HG03575 (cell line): Measurements from ENCODE around the gene PCDHGA6.
"Not testable (repeated sequence)": the region's sequence is repeated elsewhere in the genome, so short reads cannot be mapped to it uniquely, and the experiment has no call there.

ENCODE experiments used
- ATAC-seq: cut with Tn5 transposase; IDR thresholded peaks from one replicate; pipeline ENCODE4 v1.9.1; 2021; ENCODE audit not compliant: unreplicated experiment, insufficient number of reproducible peaks, low FRiP score; ENCODE audit errors: extremely low read depth

PCDHGA6 gene

DNA sequence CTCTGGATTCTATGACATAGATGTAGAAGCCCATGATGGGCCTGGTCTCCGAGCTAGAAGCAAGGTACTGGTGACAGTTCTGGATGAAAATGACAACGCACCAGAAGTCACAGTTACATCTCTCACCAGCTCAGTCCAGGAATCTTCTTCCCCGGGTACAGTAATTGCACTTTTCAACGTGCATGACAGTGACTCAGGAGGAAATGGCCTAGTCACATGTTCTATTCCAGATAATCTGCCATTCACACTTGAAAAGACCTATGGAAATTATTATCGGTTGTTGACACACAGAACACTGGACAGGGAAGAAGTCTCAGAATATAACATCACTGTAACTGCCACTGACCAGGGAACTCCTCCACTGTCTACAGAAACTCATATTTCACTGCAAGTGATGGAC, 17.6 kb upstream of the PCDHGA6 start:
- no peak for ATAC-seq

DNA sequence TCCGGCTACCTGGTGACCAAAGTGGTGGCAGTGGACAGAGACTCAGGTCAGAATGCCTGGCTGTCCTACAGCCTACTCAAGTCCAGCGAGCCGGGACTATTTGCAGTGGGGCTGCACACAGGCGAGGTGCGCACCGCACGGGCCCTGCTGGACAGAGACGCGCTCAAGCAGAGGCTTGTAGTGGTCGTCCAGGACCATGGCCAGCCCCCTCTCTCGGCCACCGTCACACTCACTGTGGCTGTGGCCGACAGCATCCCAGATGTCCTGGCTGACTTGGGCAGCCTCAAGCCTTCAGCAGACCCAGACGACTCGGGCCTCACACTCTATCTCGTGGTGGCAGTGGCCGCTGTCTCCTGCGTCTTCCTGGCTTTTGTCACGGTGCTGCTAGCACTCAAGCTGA, 16.7 kb upstream of the PCDHGA6 start:
- ATAC-seq: no peak

DNA sequence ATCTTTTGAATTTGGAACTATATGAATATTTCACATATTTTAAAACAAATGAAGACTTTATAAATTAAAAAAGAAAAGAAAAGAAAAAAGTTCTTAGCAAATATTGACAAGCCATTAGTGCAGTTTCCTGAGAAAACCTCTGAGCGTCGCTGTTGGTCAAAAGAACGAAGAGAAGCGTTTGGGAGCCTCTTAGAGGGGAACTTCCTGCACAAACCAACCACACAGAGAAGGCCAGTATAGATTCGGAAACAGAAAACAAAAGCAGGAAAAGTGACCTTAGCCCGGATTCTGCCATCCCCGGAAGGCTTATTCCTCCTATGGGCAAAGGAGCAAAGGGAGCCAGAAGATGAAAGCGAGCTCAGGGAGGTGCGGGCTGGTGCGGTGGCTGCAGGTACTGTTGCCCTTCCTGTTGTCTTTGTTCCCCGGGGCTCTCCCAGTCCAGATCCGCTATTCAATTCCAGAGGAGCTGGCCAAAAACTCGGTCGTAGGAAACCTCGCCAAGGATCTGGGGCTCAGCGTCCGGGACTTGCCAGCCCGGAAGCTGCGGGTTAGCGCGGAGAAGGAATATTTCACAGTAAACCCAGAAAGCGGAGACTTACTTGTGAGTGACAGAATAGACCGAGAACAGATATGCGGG, 13.8 kb upstream of the PCDHGA6 start, which contains the start of gene PCDHGB2:
Gene PCDHGB2, plus strand, starts transcription at position 205 of the 637 bp plus-strand sequence. Its CDS starts 142 bp downstream, at position 347.
- ATAC-seq: no peak

DNA sequence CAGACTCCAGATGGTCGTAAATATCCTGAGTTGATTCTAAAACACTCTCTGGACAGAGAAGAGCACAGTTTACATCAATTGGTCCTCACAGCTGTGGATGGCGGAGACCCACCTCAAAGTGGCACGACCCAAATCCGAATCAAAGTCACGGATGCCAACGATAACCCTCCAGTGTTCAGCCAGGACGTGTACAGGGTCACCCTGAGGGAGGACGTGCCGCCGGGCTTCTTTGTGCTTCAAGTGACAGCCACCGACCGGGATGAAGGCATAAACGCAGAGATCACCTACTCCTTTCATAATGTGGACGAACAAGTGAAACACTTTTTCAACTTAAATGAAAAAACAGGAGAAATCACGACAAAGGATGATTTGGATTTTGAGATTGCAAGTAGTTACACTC, 13.0 kb upstream of the PCDHGA6 start:
- no peak for ATAC-seq

DNA sequence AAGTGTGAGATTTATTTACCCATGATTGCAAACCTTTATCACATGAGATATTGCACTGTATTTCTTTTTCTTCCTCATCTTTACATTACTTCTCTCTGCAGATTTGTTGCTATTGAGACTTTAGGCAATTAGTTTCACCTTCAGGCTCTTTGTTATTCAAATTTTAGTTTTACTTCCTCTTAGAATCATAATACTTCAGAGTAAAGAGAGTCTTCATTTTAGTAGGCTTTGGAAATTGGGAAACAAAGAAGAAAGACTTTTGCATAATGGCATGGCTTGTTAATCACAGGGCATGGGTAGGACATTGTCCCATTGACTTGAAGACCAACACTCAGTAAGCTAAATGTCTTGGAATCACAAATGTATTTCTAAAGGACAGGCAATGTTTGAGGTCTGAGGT, 11.0 kb upstream of the PCDHGA6 start:
- ATAC-seq: no peak

DNA sequence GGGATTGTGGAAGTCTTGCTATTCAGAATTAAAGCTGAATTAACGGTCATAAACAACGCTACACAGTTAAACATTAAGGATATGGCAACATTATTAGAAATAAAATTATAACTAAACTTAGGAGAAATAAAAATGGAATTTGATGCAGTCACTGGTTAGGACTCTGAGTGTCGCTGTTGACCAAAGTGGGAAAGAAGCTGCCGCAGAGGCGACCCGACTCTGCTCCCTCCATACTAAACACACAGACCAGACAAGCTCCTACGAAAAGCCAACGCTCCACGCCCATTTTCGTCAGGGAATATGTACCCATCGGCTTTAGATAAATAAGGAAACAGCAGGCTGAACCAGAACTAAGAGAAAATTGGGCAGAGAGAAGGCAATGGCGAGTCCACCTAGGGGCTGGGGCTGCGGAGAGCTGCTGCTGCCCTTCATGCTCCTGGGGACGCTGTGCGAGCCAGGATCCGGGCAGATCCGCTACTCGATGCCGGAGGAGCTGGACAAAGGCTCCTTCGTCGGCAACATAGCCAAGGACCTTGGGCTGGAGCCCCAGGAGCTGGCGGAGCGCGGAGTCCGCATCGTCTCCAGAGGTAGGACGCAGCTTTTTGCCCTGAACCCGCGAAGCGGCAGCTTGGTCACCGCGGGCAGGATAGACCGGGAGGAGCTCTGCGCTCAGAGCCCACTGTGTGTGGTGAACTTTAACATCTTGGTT, 9.6 kb upstream of the PCDHGA6 start, which contains the start of gene PCDHGA5:
Gene PCDHGA5, plus strand, starts transcription at position 211 of the 709 bp plus-strand sequence. Its CDS starts 169 bp downstream, at position 380.
- ATAC-seq: no peak

DNA sequence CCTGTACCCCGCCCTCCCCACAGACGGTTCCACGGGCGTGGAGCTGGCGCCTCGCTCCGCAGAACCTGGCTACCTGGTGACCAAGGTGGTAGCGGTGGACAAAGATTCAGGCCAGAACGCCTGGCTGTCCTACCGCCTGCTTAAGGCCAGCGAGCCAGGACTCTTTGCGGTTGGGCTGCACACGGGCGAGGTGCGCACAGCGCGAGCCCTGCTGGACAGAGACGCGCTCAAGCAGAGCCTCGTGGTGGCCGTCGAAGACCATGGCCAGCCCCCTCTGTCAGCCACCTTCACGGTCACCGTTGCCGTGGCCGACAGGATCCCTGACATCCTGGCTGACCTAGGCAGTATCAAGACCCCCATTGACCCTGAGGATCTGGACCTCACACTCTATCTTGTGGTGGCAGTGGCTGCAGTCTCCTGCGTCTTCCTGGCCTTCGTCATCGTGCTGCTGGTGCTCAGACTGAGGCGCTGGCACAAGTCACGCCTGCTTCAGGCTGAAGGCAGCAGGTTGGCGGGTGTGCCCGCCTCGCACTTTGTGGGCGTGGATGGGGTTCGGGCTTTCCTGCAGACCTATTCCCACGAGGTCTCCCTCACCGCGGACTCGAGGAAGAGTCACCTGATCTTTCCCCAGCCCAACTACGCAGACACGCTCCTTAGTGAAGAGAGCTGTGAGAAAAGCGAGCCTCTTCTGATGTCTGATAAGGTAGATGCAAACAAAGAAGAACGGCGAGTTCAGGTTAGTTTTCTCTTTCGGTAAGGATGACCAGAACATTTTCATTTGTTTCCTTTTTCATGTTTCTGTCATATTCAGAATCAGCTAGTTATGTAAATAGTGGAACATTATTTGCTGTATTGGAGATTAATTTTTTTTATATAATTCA, 7.4 kb upstream of the PCDHGA6 start:
- no peak for ATAC-seq

DNA sequence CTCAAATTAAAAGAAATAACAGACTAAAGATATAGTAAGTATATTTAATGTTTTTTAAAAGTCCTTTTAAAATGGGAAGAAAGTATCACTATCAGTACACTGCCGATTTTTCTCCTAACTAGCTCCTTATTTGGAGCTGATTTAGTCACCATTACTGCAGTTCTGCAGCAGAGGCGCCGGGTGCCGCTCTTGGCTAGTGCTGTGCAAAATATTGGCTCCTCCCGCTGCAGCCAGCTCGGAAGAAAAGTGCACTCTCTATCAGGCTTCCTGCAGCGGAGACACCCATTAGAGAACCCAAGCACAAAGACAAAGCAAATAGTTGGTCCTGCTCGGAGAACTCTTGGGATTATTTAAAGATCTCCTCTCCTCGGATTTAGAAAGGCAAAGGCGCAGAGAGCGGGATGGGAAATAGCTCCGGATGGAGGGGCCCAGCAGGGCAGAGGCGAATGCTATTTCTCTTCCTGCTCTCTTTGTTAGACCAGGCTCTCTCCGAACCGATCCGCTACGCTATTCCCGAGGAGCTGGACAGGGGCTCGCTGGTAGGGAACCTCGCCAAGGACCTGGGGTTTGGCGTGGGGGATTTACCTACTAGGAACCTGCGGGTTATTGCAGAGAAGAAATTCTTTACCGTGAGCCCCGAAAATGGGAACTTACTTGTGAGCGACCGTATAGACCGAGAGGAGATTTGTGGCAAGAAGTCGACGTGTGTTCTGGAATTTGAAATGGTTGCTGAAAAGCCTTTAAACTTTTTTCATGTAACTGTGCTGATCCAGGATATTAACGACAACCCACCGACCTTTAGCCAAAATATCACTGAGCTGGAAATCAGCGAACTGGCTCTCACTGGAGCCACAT, 3.5 kb upstream of the PCDHGA6 start, which contains the start of gene PCDHGB3:
Gene PCDHGB3, plus strand, starts transcription at position 249 of the 855 bp plus-strand sequence. Its CDS starts 153 bp downstream, at position 402.
- peak; percentile 63 for ATAC-seq

DNA sequence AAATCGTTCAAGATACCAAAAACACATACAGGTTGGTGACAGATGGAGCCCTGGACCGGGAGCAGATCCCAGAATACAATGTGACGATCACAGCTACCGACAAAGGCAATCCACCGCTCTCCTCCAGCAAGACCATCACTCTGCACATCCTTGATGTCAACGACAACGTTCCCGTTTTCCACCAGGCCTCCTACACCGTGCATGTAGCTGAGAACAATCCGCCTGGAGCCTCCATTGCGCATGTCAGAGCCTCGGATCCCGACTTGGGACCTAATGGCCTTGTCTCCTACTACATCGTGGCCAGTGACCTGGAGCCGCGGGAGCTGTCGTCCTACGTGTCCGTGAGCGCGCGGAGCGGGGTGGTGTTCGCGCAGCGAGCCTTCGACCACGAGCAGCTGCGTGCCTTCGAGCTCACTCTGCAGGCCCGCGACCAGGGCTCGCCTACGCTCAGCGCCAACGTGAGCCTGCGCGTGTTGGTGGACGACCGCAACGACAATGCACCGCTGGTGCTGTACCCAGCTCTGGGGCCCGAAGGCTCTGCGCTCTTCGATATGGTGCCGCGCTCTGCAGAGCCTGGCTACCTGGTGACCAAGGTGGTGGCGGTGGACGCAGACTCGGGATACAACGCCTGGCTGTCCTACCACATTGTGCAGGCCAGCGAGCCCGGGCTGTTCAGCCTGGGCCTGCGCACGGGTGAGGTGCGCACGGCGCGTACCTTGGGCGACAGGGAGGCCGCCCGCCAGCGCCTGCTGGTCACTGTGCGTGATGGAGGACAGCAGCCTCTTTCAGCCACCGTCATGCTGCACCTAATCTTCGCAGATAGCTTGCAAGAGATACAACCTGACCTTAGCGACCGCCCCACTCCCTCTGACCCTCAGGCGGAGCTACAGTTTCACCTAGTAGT, 1.9 kb upstream of the PCDHGA6 start:
- ATAC-seq: no peak

DNA sequence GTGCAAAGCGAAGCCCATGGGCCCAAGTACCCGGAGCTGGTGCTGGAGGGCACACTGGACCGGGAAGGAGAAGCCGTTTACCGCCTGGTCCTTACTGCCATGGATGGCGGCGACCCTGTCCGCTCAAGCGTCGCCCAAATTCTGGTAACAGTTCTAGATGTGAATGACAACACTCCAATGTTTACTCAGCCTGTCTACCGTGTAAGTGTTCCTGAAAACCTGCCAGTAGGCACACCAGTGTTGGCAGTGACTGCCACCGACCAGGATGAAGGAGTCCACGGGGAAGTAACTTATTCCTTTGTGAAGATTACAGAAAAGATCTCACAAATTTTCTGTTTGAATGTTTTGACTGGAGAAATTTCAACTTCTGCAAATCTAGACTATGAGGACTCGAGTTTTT, 936 bp downstream of the PCDHGA6 start:
- ATAC-seq: no peak

DNA sequence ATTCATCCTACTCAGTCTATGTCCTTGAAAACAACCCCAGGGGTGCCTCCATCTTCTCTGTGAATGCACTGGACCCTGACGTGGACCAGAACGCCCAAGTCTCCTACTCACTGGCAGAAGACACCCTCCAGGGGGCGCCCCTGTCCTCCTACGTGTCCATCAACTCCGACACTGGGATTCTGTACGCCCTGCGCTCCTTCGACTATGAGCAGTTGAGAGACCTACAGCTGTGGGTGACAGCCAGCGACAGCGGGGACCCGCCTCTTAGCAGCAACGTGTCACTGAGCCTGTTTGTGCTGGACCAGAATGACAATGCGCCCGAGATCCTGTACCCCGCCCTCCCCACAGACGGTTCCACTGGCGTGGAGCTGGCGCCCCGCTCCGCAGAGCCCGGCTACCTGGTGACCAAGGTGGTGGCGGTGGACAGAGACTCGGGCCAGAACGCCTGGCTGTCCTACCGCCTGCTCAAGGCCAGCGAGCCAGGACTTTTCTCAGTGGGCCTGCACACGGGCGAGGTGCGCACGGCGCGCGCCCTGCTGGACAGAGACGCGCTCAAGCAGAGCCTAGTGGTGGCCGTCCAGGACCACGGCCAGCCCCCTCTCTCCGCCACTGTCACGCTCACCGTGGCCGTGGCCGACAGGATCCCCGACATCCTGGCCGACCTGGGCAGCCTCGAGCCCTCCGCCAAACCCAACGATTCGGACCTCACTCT, 1.9 kb downstream of the PCDHGA6 start:
- ATAC-seq: not testable (repeated sequence)

DNA sequence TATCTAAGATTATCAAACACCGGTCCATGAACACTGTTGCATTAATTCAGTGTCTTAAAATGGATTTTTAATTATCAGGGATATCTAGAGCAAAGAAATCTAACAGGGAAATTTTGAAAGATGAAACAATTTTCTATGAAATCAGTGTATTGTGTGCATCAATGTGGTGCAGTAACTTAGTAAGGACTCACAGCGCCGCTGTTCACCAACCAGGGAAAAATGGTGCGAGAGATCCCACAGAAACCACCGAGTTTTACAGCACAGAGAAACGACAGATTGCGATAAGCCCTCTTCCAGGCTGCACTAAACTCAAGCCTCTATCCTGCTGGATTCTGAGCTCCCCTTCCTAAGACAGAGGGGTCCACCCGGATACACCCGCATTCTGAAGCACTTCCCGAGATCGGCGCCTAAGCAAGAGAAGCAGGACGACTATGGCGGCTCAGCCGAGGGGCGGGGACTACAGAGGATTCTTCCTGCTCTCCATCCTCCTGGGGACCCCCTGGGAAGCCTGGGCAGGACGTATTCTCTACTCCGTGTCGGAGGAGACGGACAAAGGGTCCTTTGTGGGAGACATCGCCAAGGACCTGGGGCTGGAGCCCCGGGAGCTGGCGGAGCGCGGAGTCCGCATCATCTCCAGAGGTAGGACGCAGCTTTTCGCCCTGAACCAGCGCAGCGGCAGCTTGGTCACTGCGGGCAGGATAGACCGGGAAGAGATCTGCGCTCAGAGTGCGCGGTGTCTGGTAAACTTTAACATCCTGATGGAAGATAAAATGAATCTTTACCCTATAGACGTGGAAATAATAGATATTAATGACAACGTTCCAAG, 9.0 kb downstream of the PCDHGA6 start, which contains the start of gene PCDHGA7:
Gene PCDHGA7, plus strand, starts transcription at position 274 of the 826 bp plus-strand sequence. Its CDS starts 158 bp downstream, at position 432.
- no peak for ATAC-seq

DNA sequence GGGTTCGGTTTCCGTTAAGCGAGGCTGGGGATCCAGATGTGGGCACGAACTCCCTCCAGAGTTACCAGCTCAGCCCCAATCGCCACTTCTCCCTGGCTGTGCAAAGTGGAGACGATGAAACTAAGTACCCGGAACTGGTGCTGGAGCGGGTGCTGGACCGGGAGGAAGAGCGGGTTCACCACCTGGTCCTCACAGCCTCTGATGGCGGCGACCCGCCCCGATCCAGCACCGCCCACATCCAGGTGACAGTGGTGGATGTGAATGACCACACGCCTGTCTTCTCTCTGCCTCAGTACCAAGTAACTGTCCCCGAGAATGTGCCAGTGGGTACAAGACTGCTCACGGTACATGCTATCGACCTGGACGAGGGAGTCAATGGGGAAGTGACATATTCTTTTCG, 9.7 kb downstream of the PCDHGA6 start:
- no peak for ATAC-seq

DNA sequence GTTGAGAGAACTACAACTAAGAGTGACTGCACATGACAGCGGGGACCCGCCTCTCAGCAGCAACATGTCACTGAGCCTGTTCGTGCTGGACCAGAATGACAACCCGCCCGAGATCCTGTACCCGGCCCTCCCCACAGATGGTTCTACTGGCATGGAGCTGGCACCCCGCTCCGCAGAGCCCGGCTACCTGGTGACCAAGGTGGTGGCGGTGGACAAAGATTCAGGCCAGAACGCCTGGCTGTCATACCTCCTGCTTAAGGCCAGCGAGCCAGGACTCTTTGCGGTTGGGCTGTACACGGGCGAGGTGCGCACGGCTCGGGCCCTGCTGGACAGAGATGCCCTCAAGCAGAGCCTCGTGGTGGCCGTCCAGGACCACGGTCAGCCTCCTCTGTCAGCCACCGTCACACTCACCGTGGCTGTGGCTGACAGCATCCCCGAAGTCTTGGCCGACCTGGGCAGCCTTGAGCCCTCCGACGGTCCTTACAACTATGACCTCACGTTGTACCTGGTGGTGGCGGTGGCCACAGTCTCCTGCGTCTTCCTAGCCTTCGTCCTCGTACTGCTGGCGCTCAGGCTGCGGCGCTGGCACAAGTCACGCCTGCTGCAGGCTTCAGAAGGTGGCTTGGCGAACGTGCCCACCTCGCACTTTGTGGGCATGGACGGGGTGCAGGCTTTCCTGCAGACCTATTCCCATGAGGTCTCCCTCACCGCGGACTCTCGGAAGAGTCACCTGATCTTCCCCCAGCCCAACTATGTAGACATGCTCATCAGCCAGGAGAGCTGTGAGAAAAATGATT, 11.0 kb downstream of the PCDHGA6 start:
- ATAC-seq: no peak

DNA sequence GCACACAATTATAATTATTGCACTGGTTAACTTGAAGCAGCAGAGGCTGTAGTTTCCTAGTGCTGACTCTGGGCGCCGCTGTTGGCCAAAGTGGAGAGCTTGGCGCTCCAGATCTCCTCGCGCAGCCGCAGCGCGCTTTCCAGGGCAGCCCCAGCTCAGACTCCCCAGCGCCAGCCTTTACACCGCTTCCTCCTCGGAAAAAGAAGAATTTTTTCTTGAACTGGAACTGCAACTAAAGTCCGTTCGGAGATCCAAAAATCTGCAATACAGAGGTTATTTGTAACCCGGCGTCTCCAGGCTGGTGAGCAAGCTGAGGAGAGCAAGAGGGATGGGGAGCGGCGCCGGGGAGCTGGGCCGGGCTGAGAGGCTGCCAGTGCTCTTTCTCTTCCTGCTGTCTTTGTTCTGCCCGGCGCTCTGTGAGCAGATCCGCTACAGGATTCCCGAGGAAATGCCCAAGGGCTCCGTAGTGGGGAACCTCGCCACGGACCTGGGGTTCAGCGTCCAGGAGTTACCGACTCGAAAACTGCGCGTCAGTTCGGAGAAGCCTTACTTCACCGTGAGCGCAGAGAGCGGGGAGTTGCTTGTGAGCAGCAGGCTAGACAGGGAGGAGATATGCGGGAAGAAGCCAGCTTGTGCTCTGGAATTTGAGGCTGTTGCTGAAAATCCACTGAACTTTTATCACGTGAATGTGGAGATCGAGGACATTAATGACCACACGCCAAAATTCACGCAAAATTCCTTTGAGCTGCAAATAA, 14.0 kb downstream of the PCDHGA6 start, which contains the start of gene PCDHGB4:
Gene PCDHGB4, plus strand, starts transcription at position 142 of the 755 bp plus-strand sequence. Its CDS starts 187 bp downstream, at position 329.
- not testable (repeated sequence) for ATAC-seq
